ENCODE data around the gene RPP25L.

GRCh38 chr9:34606190-34606589 is 5.7 kb downstream of the RPP25L start:
- TF ChIP-seq EZH2phosphoT487 (IDR thresholded peaks at IDR 0.05), result no peak
- TF ChIP-seq CTCF (IDR thresholded peaks at IDR 0.05), result no peak
